ENCODE results near the gene C2orf69.
"Not testable (repeated sequence)": the region's sequence is repeated elsewhere in the genome, so short reads cannot be mapped to it uniquely, and the experiment has no call there.

Gene C2orf69

GRCh38 chr2:199911052-199911876 lies at the start of gene C2orf69:
Gene C2orf69, plus strand, starts transcription at chr2:199911293. Its CDS starts 146 bp downstream, at chr2:199911439.
- no peak for FAIRE-seq

- no peak for FAIRE-seq
These were observed 48.3 kb upstream of the C2orf69 start for GRCh38 chr2:199862788-199863187.

- FAIRE-seq: no peak
These were observed 45.2 kb upstream of the C2orf69 start for GRCh38 chr2:199865905-199866304.

- no peak for FAIRE-seq
These were observed 42.5 kb upstream of the C2orf69 start for GRCh38 chr2:199868431-199869226.

GRCh38 chr2:199869227-199869541 lies 41.9 kb upstream of the C2orf69 start:
- no peak for FAIRE-seq

GRCh38 chr2:199869653-199870052 lies 41.4 kb upstream of the C2orf69 start:
- no peak for FAIRE-seq

GRCh38 chr2:199870581-199870980 lies 40.5 kb upstream of the C2orf69 start:
- FAIRE-seq: no peak

GRCh38 chr2:199874209-199874608 lies 36.9 kb upstream of the C2orf69 start:
- no peak for FAIRE-seq

GRCh38 chr2:199875400-199875799 lies 35.7 kb upstream of the C2orf69 start:
- FAIRE-seq: no peak

GRCh38 chr2:199882667-199883066 lies 28.4 kb upstream of the C2orf69 start:
- no peak for FAIRE-seq

- FAIRE-seq: no peak
These were observed 27.4 kb upstream of the C2orf69 start for GRCh38 chr2:199883474-199884212.

GRCh38 chr2:199895406-199895805 lies 15.7 kb upstream of the C2orf69 start:
- FAIRE-seq: no peak

GRCh38 chr2:199896617-199897016 lies 14.5 kb upstream of the C2orf69 start:
- FAIRE-seq: no peak

GRCh38 chr2:199901942-199902341 lies 9.2 kb upstream of the C2orf69 start:
- FAIRE-seq: no peak

GRCh38 chr2:199902486-199903110 lies 8.5 kb upstream of the C2orf69 start:
- no peak for FAIRE-seq

- no peak for FAIRE-seq
These were observed 8.0 kb upstream of the C2orf69 start for GRCh38 chr2:199903111-199903510.

- no peak for FAIRE-seq
These were observed 3.9 kb upstream of the C2orf69 start for GRCh38 chr2:199907008-199907714.

GRCh38 chr2:199910338-199911051 lies 598 bp upstream of the C2orf69 start:
- FAIRE-seq: no peak

- FAIRE-seq: no peak
These were observed 726 bp downstream of the C2orf69 start for GRCh38 chr2:199911877-199912161.

GRCh38 chr2:199912553-199913114 lies 1.5 kb downstream of the C2orf69 start:
- FAIRE-seq: not testable (repeated sequence)

GRCh38 chr2:199914372-199914958 lies 3.4 kb downstream of the C2orf69 start:
- no peak for FAIRE-seq
